Suprapubic skin (tissue), 4 donors: ENCODE measurements around the gene CHRDL2.

Experiments used
- POLR2A ChIP-seq, 2 donors: fragments of 450-650 bp; IDR thresholded peaks; one replicate each; pipeline ENCODE4 v1.6.1; 2017; ENCODE audit warnings: antibody characterized with exemption in 2 of 2, mild to moderate bottlenecking in 2 of 2, moderate library complexity in 2 of 2
- POLR2AphosphoS5 ChIP-seq, 3 donors: sonication (generic); formaldehyde crosslinking; IDR thresholded peaks; one replicate each; pipeline ENCODE4 v1.6.1; 2017; ENCODE audit warnings: antibody characterized with exemption in 3 of 3
- TF ChIP-seq, protein P1 (sequence below), 2 donors: fragments of 200-600 bp in 1 of 2; fragments of 450-650 bp in 1 of 2; sonication (generic) in 1 of 2; IDR thresholded peaks; one replicate each; pipeline ENCODE4 v1.5.1; 2016 to 2019; ENCODE audit warnings: antibody characterized with exemption in 2 of 2, mild to moderate bottlenecking in 1 of 2, moderate library complexity in 1 of 2

DNA sequence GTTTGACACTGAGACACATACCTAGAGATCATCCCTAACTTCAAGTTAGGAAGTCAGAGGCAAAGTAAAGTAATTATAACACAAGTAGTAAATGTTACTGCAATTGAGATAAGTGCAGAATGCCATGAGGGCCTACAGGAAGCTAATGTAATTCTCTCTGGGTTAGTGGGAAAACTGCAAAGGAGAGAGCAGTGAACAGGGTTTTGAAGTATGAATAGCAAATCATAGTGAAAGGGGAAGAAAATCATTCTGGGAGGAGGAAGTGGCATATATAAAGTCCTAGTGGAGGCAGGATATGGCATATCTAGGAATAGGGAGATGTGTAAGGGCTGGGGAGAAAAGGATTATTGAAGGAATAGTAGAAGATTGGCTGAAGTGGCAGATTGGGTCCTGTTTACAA is 45.3 kb upstream of the CHRDL2 start:
- TF ChIP-seq, protein P1, sequence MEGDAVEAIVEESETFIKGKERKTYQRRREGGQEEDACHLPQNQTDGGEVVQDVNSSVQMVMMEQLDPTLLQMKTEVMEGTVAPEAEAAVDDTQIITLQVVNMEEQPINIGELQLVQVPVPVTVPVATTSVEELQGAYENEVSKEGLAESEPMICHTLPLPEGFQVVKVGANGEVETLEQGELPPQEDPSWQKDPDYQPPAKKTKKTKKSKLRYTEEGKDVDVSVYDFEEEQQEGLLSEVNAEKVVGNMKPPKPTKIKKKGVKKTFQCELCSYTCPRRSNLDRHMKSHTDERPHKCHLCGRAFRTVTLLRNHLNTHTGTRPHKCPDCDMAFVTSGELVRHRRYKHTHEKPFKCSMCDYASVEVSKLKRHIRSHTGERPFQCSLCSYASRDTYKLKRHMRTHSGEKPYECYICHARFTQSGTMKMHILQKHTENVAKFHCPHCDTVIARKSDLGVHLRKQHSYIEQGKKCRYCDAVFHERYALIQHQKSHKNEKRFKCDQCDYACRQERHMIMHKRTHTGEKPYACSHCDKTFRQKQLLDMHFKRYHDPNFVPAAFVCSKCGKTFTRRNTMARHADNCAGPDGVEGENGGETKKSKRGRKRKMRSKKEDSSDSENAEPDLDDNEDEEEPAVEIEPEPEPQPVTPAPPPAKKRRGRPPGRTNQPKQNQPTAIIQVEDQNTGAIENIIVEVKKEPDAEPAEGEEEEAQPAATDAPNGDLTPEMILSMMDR (IDR thresholded peaks at IDR 0.05): no peak
- TF ChIP-seq POLR2A (IDR thresholded peaks at IDR 0.05): no peak
- no peak for TF ChIP-seq POLR2AphosphoS5 (IDR thresholded peaks at IDR 0.05)
